SU-DHL-6 (cell line): Measurements from ENCODE around the gene GALNT6.
"Not testable (repeated sequence)": the region's sequence is repeated elsewhere in the genome, so short reads cannot be mapped to it uniquely, and the experiment has no call there.

ENCODE experiments used
- H2AFZ ChIP-seq: fragments of 200-600 bp; sonication (generic); 2 replicates; pipeline ENCODE4 v1.6.1; 2014; ENCODE audit warnings: low read depth, mild to moderate bottlenecking, moderate library complexity, mixed read lengths, antibody characterized with exemption, low read length; ENCODE audit not compliant: severe bottlenecking
- H3F3A ChIP-seq: fragments of 200-600 bp; shearing (Covaris generic); 2 replicates; pipeline ENCODE4 v1.6.0; 2016; ENCODE audit warnings: antibody characterized with exemption, mild to moderate bottlenecking; ENCODE audit not compliant: insufficient read depth
- H3K27ac ChIP-seq: fragments of 200-600 bp; sonication (generic); 2 replicates; pipeline ENCODE4 v1.5.1; 2016; ENCODE audit warnings: low read depth, mild to moderate bottlenecking, low read length, moderate library complexity, mixed read lengths
- H3K27me3 ChIP-seq: fragments of 200-600 bp; sonication (generic), shearing (Covaris generic); 2 replicates; pipeline ENCODE4 v1.6.0; 2014; ENCODE audit warnings: mild to moderate bottlenecking, low read length
- H3K36me3 ChIP-seq: fragments of 200-600 bp; sonication (generic); 2 replicates; pipeline ENCODE4 v1.6.1; 2014; ENCODE audit warnings: mild to moderate bottlenecking, low read length, mixed read lengths
- H3K4me2 ChIP-seq: fragments of 300-600, 200-600 bp; shearing (Covaris generic), sonication (generic); 2 replicates; pipeline ENCODE4 v1.6.0; 2014; ENCODE audit warnings: low read length, low read depth, mild to moderate bottlenecking; ENCODE audit not compliant: poor library complexity, severe bottlenecking
- H3K4me3 ChIP-seq: fragments of 200-600 bp; sonication (generic); 2 replicates; pipeline ENCODE4 v1.5.1; 2014; ENCODE audit warnings: antibody characterized with exemption, low read length, mild to moderate bottlenecking, mixed read lengths; ENCODE audit not compliant: insufficient read depth, poor library complexity, severe bottlenecking
- H3K79me2 ChIP-seq: fragments of 200-600 bp; sonication (generic); 2 replicates; pipeline ENCODE4 v1.6.1; 2014; ENCODE audit warnings: mild to moderate bottlenecking, low read length, moderate library complexity; ENCODE audit not compliant: insufficient read depth
- H3K9ac ChIP-seq: fragments of 200-600 bp; sonication (generic); 2 replicates; pipeline ENCODE4 v1.7.0; 2014; ENCODE audit warnings: mild to moderate bottlenecking, low read length
- H3K9me2 ChIP-seq: fragments of 200-600 bp; sonication (generic); replicated peaks from 2 replicates; pipeline ENCODE4 v1.6.1; 2014; ENCODE audit warnings: low read length; ENCODE audit not compliant: insufficient read depth
- H3K9me3 ChIP-seq: fragments of 200-600 bp; sonication (generic); 2 replicates; pipeline ENCODE4 v1.6.1; 2014; ENCODE audit warnings: low read length, mixed read lengths; ENCODE audit not compliant: insufficient read depth
- H4K20me1 ChIP-seq: fragments of 200-600 bp; sonication (generic); 2 replicates; pipeline ENCODE4 v1.6.1; 2014; ENCODE audit warnings: low read depth, mild to moderate bottlenecking, antibody characterized with exemption, low read length, moderate library complexity, mixed read lengths
- CTCF ChIP-seq: fragments of 200-600 bp; sonication (generic); IDR thresholded peaks from one replicate; pipeline ENCODE4 v1.5.1; 2017; ENCODE audit warnings: antibody characterized with exemption, mild to moderate bottlenecking, low read length, moderate library complexity; ENCODE audit not compliant: insufficient read depth, poor library complexity, severe bottlenecking
- EZH2phosphoT487 ChIP-seq: fragments of 200-600 bp; sonication (generic), shearing (Covaris generic); conservative IDR thresholded peaks from 2 replicates; pipeline ENCODE4 v1.6.1; 2018; ENCODE audit warnings: mild to moderate bottlenecking, antibody characterized with exemption, low read length, moderate library complexity, mixed read lengths

GALNT6 gene

DNA sequence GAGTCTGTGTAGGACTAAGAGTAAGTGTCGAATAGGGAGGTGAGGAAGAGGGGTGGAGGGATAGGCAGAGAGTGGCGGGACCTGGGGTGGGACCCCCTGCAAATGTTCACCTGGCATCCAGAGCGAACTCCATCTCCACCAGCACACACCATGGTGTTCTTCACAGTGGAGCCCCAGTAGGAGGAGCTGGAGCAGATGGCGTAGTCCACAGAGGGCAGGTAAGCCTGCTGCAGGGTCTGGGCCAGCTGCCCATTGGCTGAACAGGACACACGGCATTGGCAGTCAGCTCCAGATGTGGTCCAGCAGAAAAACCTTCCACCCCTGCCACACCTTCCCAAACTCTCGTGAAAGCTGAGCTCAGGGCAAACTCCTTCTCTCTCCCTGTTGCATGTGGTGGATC is 51.5 kb downstream of the GALNT6 start:
- Histone ChIP-seq H3K79me2 (no peaks in the 10 kb centered on the region), H2AFZ (no peak overlapping the region), H3K4me2 (no peak overlapping the region)

GRCh38 chr12:51337336-51337735 is 53.9 kb downstream of the GALNT6 start:
- not testable (repeated sequence) for H3F3A ChIP-seq, H3K79me2 ChIP-seq, H3K27ac ChIP-seq, H3K9ac ChIP-seq, H3K9me3 ChIP-seq, H3K4me3 ChIP-seq, H2AFZ ChIP-seq, H3K27me3 ChIP-seq, H3K4me2 ChIP-seq, H4K20me1 ChIP-seq, H3K36me3 ChIP-seq, H3K9me2 ChIP-seq

More for the DNA sequence above, 51.5 kb downstream of the GALNT6 start:
- H4K20me1 ChIP-seq: no peaks in the 10 kb centered on the region
- no peak for TF ChIP-seq CTCF
- no peak for TF ChIP-seq EZH2phosphoT487
- H3K4me3 ChIP-seq: no peak overlapping the region
- H3K27ac ChIP-seq: no peak overlapping the region
- no peak overlapping the region for H3K9ac ChIP-seq
- H3K9me3 ChIP-seq: no peaks in the 10 kb centered on the region
- H3K9me2 ChIP-seq: no peaks in the 10 kb centered on the region
- no peaks in the 10 kb centered on the region for H3F3A ChIP-seq
- no peaks in the 10 kb centered on the region for H3K27me3 ChIP-seq
- H3K36me3 ChIP-seq: no peaks in the 10 kb centered on the region

GRCh38 chr12:51335931-51336330 is 55.3 kb downstream of the GALNT6 start:
- Histone ChIP-seq H4K20me1 (no peaks in the 10 kb centered on the region), H3K79me2 (no peaks in the 10 kb centered on the region), H3K27me3 (no peaks in the 10 kb centered on the region), H2AFZ (no peak overlapping the region), H3K36me3 (no peaks in the 10 kb centered on the region), H3F3A (no peaks in the 10 kb centered on the region), H3K4me2 (no peak overlapping the region), H3K9me3 (no peaks in the 10 kb centered on the region), H3K27ac (no peak overlapping the region), H3K9me2 (no peaks in the 10 kb centered on the region), H3K4me3 (no peak overlapping the region), H3K9ac (no peak overlapping the region)
- TF ChIP-seq CTCF: no peak
- TF ChIP-seq EZH2phosphoT487: no peak

DNA sequence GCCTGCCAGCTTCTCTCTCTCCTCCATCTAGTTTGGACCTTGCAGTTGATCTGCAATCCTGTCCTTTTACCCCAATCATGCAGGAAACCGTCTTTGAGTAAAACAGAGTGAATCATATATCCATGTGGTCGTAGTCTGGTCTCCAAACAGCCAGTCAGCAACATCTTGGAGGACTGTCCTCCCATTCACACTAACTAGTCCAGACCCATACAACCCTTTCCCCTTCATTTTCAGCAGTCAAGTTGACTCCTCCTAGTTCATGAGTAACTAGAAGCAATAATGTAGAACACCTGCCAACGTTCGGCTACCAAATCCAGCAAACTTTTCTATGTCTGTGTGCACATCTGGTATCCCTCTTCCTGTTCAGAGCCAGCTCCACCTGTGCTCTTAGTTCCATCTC is 56.4 kb downstream of the GALNT6 start:
- no peak overlapping the region for H2AFZ ChIP-seq
- H3K9ac ChIP-seq: no peak overlapping the region
- no peaks in the 10 kb centered on the region for H3K27me3 ChIP-seq
- H4K20me1 ChIP-seq: no peaks in the 10 kb centered on the region
- H3K9me3 ChIP-seq: no peaks in the 10 kb centered on the region
- no peaks in the 10 kb centered on the region for H3F3A ChIP-seq
- TF ChIP-seq EZH2phosphoT487 (no peak), CTCF (no peak)
- no peak overlapping the region for H3K4me3 ChIP-seq
- H3K79me2 ChIP-seq: no peaks in the 10 kb centered on the region
- no peaks in the 10 kb centered on the region for H3K36me3 ChIP-seq
- H3K27ac ChIP-seq: no peak overlapping the region
- no peak overlapping the region for H3K4me2 ChIP-seq
- H3K9me2 ChIP-seq: no peaks in the 10 kb centered on the region
